Left lung (tissue), 14 donors: ENCODE measurements around the gene VPS29. TPM values are rescaled to one million over a fixed set of nuclear protein-coding genes. Genes with fewer than 3 reads are reported as not detected.

Experiments
- ATAC-seq: fragments of 200-7000 bp; cut with Tn5 transposase; one replicate; pipeline ENCODE4 v1.9.1; 2020; ENCODE audit warnings: moderate library complexity
- DNase-seq, 4 donors: peaks; one replicate each; pipeline ENCODE4 v3.0.0-alpha.2; 2013 to 2020
- H3K27ac ChIP-seq, 2 donors: fragments of 200-600 bp; sonication (generic) in 1 of 2; one replicate each; pipeline versions ENCODE4 v1.5.0 to v1.8.0; 2020 to 2021
- H3K27me3 ChIP-seq, 2 donors: fragments of 200-600 bp; sonication (generic) in 1 of 2; one replicate each; pipeline versions ENCODE4 v1.5.0 to v1.8.0; 2020 to 2021
- H3K36me3 ChIP-seq, 2 donors: fragments of 200-600 bp; sonication (generic) in 1 of 2; one replicate each; pipeline versions ENCODE4 v1.5.0 to v1.8.0; 2020 to 2021
- H3K4me1 ChIP-seq, 2 donors: fragments of 200-600 bp; one replicate each; pipeline ENCODE4 v1.8.0; 2021
- H3K4me3 ChIP-seq, 2 donors: fragments of 200-600 bp; sonication (generic) in 1 of 2; one replicate each; pipeline versions ENCODE4 v1.5.0 to v1.8.0; 2020 to 2021; ENCODE audit warnings: mild to moderate bottlenecking in 1 of 2
- H3K9me3 ChIP-seq, 2 donors: fragments of 200-600 bp; sonication (generic) in 1 of 2; one replicate each; pipeline versions ENCODE4 v1.5.0 to v1.8.0; 2020 to 2021
- CTCF ChIP-seq, 2 donors: fragments of 200-600 bp; sonication (generic) in 1 of 2; IDR thresholded peaks; one replicate each; pipeline versions ENCODE4 v1.5.0 to v1.8.0; 2021; ENCODE audit warnings: antibody characterized with exemption in 2 of 2
- intact Hi-C, 2 donors: fragments of 100-400 bp; cut with DNase I; formaldehyde crosslinking; loops; one replicate each; pipeline versions ENCODE4 v1.11.2 to v1.14.2; 2022
- long read RNA-seq, 12 donors: library from polyadenylated mRNA in 2 of 12; unstranded in 2 of 12; transcript quantifications; one replicate each; pipeline ENCODE4 v2.0.0 and lab custom pipeline, GENCODE V29; 2019 to 2026
- polyA plus RNA-seq, 6 donors: library from polyadenylated mRNA; unstranded; fragments of 120-200 nt; gene quantifications; one replicate each; pipeline ENCODE4 v1.2.1, GENCODE V29; 2013; ENCODE audit not compliant: insufficient read length in 6 of 6
- total RNA-seq, 2 donors: library from RNA; stranded (reverse); fragmentation: NEBNext Ultra II Directional; extraction: Animal tissue kit (Norgen Biotek cat#: 25700); gene quantifications; one replicate each; pipeline ENCODE4 v1.2.1, GENCODE V29; 2021
- donor health status: DM: no; HTN: yes; CAD: no.
- donor health status: DM: no; HTN: no; CAD: no.

Gene VPS29
- total RNA-seq (100 to 1,000 TPM in 1 of 2 donors, 10 to 100 TPM in 1; 91.7 to 115 TPM), polyA plus RNA-seq (100 to 1,000 TPM; 131 to 151 (median 139) TPM)
- long read RNA-seq, donor 1, transcript VPS29-206 (4 exons, 1,523 nt): major isoform, 74 of 136 reads
- long read RNA-seq, donor 1, transcript VPS29-207 (5 exons, 818 nt): minor isoform, 5 of 136 reads
- long read RNA-seq, donor 1, partial matches to known transcripts: 23 of 136 reads
- long read RNA-seq, donor 1, other reads (novel, unspliced or antisense): 30 of 136 reads
- long read RNA-seq, donor 2, transcript VPS29-206 (4 exons, 1,523 nt): major isoform, 37 of 82 reads
- long read RNA-seq, donor 2, partial matches to known transcripts: 19 of 82 reads
- long read RNA-seq, donor 2, other reads (novel, unspliced or antisense): 21 of 82 reads
- long read RNA-seq, donor 3, transcript VPS29-206 (4 exons, 1,523 nt): major isoform, 46 of 87 reads
- long read RNA-seq, donor 3, partial matches to known transcripts: 37 of 87 reads
- long read RNA-seq, donor 3, other reads (novel, unspliced or antisense): 0 of 87 reads
- long read RNA-seq, donor 4, transcript VPS29-206 (4 exons, 1,523 nt): major isoform, 46 of 77 reads
- long read RNA-seq, donor 4, partial matches to known transcripts: 9 of 77 reads
- long read RNA-seq, donor 4, other reads (novel, unspliced or antisense): 20 of 77 reads
- long read RNA-seq, donor 5, transcript VPS29-206 (4 exons, 1,523 nt): major isoform, 41 of 73 reads
- long read RNA-seq, donor 5, partial matches to known transcripts: 12 of 73 reads
- long read RNA-seq, donor 5, other reads (novel, unspliced or antisense): 11 of 73 reads
- long read RNA-seq, donor 6, transcript VPS29-206 (4 exons, 1,523 nt): major isoform, 83 of 152 reads
- long read RNA-seq, donor 6, partial matches to known transcripts: 37 of 152 reads
- long read RNA-seq, donor 6, other reads (novel, unspliced or antisense): 29 of 152 reads
- long read RNA-seq, donor 7, transcript VPS29-206 (4 exons, 1,523 nt): major isoform, 40 of 64 reads
- long read RNA-seq, donor 7, partial matches to known transcripts: 10 of 64 reads
- long read RNA-seq, donor 7, other reads (novel, unspliced or antisense): 11 of 64 reads
- long read RNA-seq, donor 8, transcript VPS29-206 (4 exons, 1,523 nt): major isoform, 52 of 84 reads
- long read RNA-seq, donor 8, partial matches to known transcripts: 10 of 84 reads
- long read RNA-seq, donor 8, other reads (novel, unspliced or antisense): 16 of 84 reads
- long read RNA-seq, donor 9: 0 reads
- long read RNA-seq, donor 10, transcript VPS29-206 (4 exons, 1,523 nt): major isoform, 60 of 124 reads
- long read RNA-seq, donor 10, partial matches to known transcripts: 5 of 124 reads
- long read RNA-seq, donor 10, other reads (novel, unspliced or antisense): 54 of 124 reads
- long read RNA-seq, donor 11, transcript VPS29-206 (4 exons, 1,523 nt): major isoform, 82 of 133 reads
- long read RNA-seq, donor 11, partial matches to known transcripts: 25 of 133 reads
- long read RNA-seq, donor 11, other reads (novel, unspliced or antisense): 20 of 133 reads
- long read RNA-seq, donor 12, transcript VPS29-206 (4 exons, 1,523 nt): major isoform, 29 of 64 reads
- long read RNA-seq, donor 12, partial matches to known transcripts: 11 of 64 reads
- long read RNA-seq, donor 12, other reads (novel, unspliced or antisense): 17 of 64 reads

DNA sequence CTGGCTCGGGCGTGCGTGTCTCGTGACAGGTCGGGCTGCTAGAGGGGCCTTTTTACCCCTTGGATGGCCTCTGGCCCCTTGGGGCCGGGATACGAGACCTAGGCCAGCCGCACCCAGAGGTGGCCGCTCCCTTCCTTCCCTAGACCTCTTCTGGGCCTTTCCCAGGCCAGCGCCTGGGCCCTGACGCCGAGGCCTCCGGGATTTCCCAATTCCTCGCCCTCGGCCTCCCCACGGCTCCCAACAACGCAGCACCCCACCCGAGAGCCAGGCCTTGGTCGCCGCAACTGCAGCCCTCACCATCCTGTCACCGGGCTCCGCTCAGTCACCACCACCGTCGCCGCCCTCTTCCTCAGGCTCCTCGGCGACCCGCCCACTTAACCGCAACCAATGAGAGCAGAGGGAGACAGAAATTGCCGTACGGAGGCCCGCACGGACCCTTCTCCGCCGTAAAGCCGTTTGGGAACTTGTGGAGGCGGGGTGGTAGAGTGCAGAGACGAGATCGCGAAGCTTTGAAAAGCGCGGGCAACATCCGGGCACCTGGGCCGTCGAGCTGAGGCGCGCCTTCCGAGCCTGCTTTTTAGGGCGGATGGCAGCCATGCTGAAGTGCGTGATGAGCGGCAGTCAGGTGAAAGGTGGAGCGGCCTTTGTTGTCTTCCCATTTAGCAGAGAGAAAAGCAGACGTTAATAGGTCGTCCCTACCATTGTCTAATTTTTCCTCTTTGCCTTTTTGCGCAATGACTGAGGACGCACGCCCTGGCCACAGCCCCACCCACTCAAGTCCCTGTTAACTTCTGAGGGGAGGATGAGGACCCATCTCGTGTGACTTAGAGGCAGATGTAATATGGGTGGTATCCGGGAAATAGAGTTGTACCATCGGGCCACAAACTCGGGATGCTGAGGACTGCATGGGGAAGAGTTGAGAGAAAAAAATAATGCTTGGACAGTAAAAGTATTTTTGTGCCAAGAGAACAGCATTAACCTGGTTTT is at the start of gene VPS29, which contains the start of gene RAD9B:
Gene VPS29 (minus strand): TSS at position 360 of the 987 bp plus-strand sequence. CDS start 60 bp downstream, at position 300.
Gene RAD9B (plus strand): TSS at position 580 of the 987 bp plus-strand sequence. CDS start 7 bp downstream, at position 587.
- Histone ChIP-seq H3K27me3 (no peaks in the 10 kb centered on the region), H3K4me1 (peaks cover 8 to 48% of the 10 kb centered on the region in 2 donors), H3K27ac (peak within 1 kb of the TSS; percentile 93 to 98), H3K4me3 (peak within 1 kb of the TSS; percentile 97 to 99), H3K9me3 (no peaks in the 10 kb centered on the region), H3K36me3 (peaks cover 0 to 9% of the 10 kb centered on the region in 2 donors)
- intact Hi-C loops: no loop called here
- DNase-seq: peak; percentile 95 to 98 (median 98)
- ATAC-seq: peak; percentile 96
- TF ChIP-seq CTCF (IDR thresholded peaks at IDR 0.05): no peak

GRCh38 chr12:110550981-110551380 is 49.1 kb upstream of the VPS29 start:
- DNase-seq (no peak), ATAC-seq (no peak)
- Histone ChIP-seq H3K27ac (no peak overlapping the region), H3K4me3 (no peak overlapping the region), H3K27me3 (no peaks in the 10 kb centered on the region), H3K36me3 (peaks cover 0 to 22% of the 10 kb centered on the region in 2 donors), H3K4me1 (peaks cover 9 to 28% of the 10 kb centered on the region in 2 donors), H3K9me3 (no peaks in the 10 kb centered on the region)
- TF ChIP-seq CTCF (IDR thresholded peaks at IDR 0.05): no peak
- intact Hi-C loops: no loop called here

DNA sequence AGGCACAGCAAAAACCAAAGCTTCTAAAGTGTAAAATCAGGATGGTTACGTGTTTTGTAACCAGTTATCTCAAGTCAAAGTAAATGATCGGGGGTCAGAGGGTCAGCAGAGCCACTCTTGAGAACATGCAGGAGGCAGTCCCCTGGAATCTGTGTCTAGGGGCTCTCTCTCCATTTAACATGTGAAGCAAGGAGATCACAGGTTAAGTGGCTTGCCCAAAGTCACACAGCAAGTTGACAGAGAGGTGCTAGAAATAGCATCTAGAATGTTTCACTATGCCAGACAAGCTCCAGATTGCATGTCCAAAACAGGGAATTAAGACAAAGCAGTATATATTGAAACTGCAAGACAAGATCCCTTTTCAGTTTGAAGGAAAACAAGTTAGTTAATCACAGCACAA is 47.8 kb upstream of the VPS29 start:
- DNase-seq: no peak
- Histone ChIP-seq H3K4me3 (no peak overlapping the region), H3K27me3 (no peaks in the 10 kb centered on the region), H3K4me1 (peaks cover 0 to 28% of the 10 kb centered on the region in 2 donors), H3K27ac (no peak overlapping the region), H3K9me3 (no peaks in the 10 kb centered on the region), H3K36me3 (peaks cover 0 to 34% of the 10 kb centered on the region in 2 donors)
- TF ChIP-seq CTCF (IDR thresholded peaks at IDR 0.05): no peak
- intact Hi-C loops: no loop called here
- ATAC-seq: no peak

- DNase-seq (no peak), ATAC-seq (no peak)
- Histone ChIP-seq H3K27me3 (no peaks in the 10 kb centered on the region), H3K4me3 (no peak overlapping the region), H3K27ac (no peak overlapping the region), H3K36me3 (peaks cover 0 to 41% of the 10 kb centered on the region in 2 donors), H3K4me1 (peaks cover 7 to 29% of the 10 kb centered on the region in 2 donors), H3K9me3 (no peaks in the 10 kb centered on the region)
- intact Hi-C loops: no loop called here
- TF ChIP-seq CTCF (IDR thresholded peaks at IDR 0.05): no peak
Measured at GRCh38 chr12:110548678-110549077, 46.8 kb upstream of the VPS29 start.
